Tongue (tissue), 1 donor: ENCODE results near the gene POLE3. TPM values are rescaled to one million over a fixed set of nuclear protein-coding genes. Genes with fewer than 3 reads are reported as not detected.

Experiments used
- total RNA-seq: library from RNA; depleted of rRNA; stranded (reverse); fragments of >200 nt; gene quantifications from one replicate; pipeline ENCODE4 v1.2.3, GENCODE V29; 2014

The POLE3 gene
- total RNA-seq, 1 donor from 2014 or later, result 36.5 TPM

Other genes starting within 250 kb of the POLE3 start
- 26.3 TPM for gene FKBP15, start 189.4 kb downstream of the POLE3 start, total RNA-seq
- gene SLC31A1, start 189.1 kb downstream of the POLE3 start, total RNA-seq, result 11.8 TPM
- gene CDC26, start 135.1 kb downstream of the POLE3 start, total RNA-seq, result 32.1 TPM
- 18.7 TPM for gene PRPF4, start 135.0 kb downstream of the POLE3 start, total RNA-seq
- 0.21 TPM for gene RNF183, start 107.3 kb downstream of the POLE3 start, total RNA-seq
- gene WDR31, start 70.4 kb downstream of the POLE3 start, total RNA-seq, result 3.7 TPM
- 2.6 TPM for gene BSPRY, start 61.1 kb downstream of the POLE3 start, total RNA-seq
- gene HDHD3, start 33.7 kb downstream of the POLE3 start, total RNA-seq, result 13.0 TPM
- gene ALAD, start 9.4 kb downstream of the POLE3 start, total RNA-seq, result 27.8 TPM
- 0.92 TPM for gene C9orf43, start 72 bp upstream of the POLE3 start, total RNA-seq
- 59.9 TPM for gene RGS3, start 53.1 kb upstream of the POLE3 start, total RNA-seq